ENCODE data around the gene TXNRD2.

DNA sequence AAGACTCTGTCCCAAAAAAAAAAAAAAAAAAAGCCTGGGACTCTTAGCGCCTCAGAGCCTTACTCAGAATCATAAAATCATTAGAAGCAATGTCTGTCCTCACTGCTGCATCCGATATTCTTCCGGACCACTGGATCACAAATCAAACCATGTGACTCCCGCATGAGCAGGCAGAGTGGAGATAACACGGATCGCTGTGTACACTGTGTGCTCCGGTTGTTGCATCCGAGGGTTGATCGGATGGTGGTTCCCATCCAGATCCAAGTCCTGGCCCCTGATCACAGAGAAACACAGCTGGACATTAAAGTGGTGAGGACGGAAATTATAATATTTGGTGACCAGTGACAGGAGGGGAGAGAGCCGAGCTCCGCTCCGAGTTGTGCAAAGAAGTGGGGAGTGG is 9.7 kb upstream of the TXNRD2 start:
- TF ChIP-seq, protein P1, sequence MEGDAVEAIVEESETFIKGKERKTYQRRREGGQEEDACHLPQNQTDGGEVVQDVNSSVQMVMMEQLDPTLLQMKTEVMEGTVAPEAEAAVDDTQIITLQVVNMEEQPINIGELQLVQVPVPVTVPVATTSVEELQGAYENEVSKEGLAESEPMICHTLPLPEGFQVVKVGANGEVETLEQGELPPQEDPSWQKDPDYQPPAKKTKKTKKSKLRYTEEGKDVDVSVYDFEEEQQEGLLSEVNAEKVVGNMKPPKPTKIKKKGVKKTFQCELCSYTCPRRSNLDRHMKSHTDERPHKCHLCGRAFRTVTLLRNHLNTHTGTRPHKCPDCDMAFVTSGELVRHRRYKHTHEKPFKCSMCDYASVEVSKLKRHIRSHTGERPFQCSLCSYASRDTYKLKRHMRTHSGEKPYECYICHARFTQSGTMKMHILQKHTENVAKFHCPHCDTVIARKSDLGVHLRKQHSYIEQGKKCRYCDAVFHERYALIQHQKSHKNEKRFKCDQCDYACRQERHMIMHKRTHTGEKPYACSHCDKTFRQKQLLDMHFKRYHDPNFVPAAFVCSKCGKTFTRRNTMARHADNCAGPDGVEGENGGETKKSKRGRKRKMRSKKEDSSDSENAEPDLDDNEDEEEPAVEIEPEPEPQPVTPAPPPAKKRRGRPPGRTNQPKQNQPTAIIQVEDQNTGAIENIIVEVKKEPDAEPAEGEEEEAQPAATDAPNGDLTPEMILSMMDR (conservative IDR thresholded peaks at IDR 0.05): no peak
- no peak for TF ChIP-seq ZFX (IDR thresholded peaks at IDR 0.05)

Measured in C4-2B (cell line).